AG04449 (cell line): Measurements from ENCODE around the gene PDCD10.

Experiments
- CTCF ChIA-PET: fragments of 350-600 bp; formaldehyde crosslinking; extraction: SDS; loops from one replicate; lab custom pipeline; 2021; ENCODE audit warnings: antibody characterized with exemption; lab: Yijun Ruan, JAX
- POLR2A ChIA-PET: fragments of 400-600, 350-600 bp; formaldehyde crosslinking; extraction: SDS; loops from one replicate; lab custom pipeline; 2020; ENCODE audit warnings: antibody characterized with exemption, inconsistent platforms; lab: Yijun Ruan, JAX
- DNase-seq: peaks from one replicate; pipeline ENCODE4 v3.0.0-alpha.2; 2010; ENCODE audit warnings: low read depth, low spot score
- H3K4me3 ChIP-seq: 2 replicates; pipeline ENCODE4 v1.5.1; 2011; ENCODE audit warnings: low read depth, mild to moderate bottlenecking, control low read depth, low read length
- CTCF ChIP-seq: IDR thresholded peaks from one replicate; pipeline ENCODE4 v1.5.1; 2011; ENCODE audit warnings: mild to moderate bottlenecking, moderate library complexity, low read length, control low read depth, inconsistent platforms; ENCODE audit not compliant: insufficient read depth; ENCODE audit errors: missing control alignments

The PDCD10 gene

DNA sequence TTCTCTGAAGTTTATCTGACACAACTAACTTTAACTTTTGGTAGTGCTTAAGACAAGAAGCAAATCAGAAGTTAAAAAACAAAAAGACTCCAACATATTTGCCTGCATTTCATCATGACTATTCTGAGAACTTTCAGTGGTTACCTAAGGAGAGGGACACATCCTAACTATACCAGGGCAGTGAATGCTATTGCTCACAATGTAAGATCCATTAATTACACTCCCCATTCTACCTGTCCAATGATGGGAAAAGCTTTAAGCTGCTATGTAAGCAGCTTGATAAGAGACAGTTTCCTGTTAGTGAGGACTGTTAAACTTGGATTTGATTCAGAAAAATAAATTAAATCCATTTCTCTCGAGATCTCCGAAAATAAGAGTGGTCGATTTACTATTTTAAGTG is 38.3 kb upstream of the PDCD10 start:
- CTCF ChIA-PET, result no interaction called here
- no peak for DNase-seq
- POLR2A ChIA-PET, result no interaction called here
- no peak for TF ChIP-seq CTCF
- H3K4me3 ChIP-seq, result no peak overlapping the region

DNA sequence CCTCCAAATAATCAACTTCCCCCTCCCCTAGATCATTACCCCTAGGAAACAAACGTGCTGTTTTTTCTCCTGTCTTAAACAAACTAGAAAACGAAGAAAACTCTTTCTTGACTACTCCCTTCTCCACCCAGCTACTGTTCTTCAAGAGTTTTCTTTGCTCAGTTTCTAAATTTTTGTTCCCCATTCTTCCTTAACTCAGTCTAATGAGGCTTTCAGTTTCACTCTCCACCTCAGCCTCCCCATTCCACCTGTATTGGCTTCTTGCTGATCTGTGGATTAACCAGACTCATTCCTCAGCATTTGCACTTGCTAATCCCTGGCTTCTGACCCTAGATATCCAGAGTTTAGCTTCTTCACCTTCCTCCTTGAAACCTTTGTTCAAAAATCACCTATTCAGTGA is 27.6 kb upstream of the PDCD10 start:
- H3K4me3 ChIP-seq, result no peak overlapping the region
- POLR2A ChIA-PET, result no interaction called here
- no peak for DNase-seq
- no peak for TF ChIP-seq CTCF
- CTCF ChIA-PET, result no interaction called here

DNA sequence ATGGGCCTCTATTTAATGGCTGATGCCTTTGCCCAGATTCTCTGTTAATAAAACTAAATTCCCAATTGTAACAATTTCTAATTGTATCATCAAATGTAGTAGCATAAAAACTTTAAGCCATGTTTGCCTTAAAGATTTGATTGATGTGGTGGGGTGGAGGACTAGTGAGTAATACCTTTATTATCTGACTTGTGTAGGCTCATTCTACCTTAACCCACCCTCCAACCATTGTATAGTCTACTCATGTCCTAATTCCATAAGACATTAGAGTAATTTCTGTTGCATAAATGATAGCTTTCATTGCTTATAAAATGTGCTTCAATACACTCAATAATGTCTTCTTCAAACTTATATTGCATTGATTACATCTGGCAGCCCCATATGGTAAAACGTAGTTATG is 26.6 kb upstream of the PDCD10 start:
- no peak for DNase-seq
- POLR2A ChIA-PET, result no interaction called here
- no peak overlapping the region for H3K4me3 ChIP-seq
- TF ChIP-seq CTCF, result no peak
- CTCF ChIA-PET, result no interaction called here

DNA sequence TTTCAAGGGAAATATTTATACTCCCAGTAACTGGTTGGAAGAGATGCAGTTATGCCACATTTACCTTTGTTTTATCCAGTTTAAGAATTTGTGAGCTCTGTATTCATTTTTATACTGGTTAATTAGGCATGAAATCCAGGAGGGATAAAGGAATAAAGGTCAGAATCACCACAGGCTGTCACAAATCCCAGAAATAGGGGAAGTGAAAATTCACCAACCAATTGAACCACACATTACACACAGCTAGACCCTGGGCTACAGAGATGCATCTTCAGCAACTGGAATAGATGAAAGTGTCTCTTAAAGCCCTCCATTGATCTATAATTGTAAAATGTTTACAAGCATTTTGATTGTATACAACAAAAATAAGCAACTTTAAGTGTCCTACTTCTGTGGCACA is 19.4 kb upstream of the PDCD10 start:
- ChIA-PET POLR2A (no interaction called here), CTCF (no interaction called here)

DNA sequence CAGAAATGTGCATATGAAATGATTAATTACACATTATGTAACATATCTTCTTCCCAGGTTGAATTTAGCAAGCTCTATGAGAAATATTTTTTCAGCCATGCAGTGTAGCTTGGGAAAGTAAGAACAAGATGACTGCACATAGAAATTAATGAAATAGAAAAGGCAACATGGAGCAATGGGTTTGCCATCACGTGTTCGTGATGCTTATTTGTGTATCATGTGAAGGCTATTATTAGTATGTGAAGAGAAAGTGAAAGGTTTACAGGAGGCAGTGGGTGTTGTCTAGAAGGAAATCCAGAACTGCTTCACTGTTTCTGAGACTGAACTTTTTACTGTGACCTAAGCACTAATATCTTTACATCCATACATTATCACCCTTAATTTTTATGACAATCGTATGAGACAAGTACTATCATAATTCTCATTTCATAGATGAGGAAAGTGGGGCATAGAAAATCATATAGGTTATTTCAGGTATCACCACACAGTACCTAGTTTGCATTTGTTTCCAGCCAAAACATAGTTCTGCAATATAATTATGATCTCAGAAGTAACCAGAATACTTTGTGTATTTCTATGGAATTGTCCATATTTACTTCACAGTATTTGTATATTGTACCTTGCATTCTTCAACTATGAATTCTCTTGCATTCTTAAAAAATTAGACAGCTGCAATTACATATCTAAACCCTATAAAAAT is 15.7 kb upstream of the PDCD10 start:
- DNase-seq, result no peak
- ChIA-PET CTCF (no interaction called here), POLR2A (no interaction called here)
- no peak for TF ChIP-seq CTCF
- H3K4me3 ChIP-seq, result no peak overlapping the region

More for the DNA sequence above, 19.4 kb upstream of the PDCD10 start:
- no peak for TF ChIP-seq CTCF
- DNase-seq, result no peak
- no peak overlapping the region for H3K4me3 ChIP-seq

DNA sequence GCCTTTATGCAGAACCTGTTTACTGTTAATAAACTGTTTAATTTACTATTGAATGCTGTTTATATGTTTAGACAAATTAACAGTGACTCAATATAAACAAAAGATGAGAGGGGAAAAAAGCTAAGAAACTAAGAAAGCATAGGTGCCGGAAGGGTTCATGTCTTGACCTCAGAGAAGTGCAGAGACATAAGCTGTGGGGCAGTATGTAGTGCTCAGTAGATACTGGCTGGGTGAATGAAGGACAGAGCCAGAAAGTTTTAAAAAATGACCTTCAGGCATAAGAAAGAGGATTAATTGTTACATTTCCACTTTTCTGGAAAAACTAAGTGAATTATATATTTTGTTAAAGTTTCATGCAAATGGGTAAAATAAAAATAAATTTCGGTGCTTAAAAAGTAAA is 15.0 kb upstream of the PDCD10 start:
- POLR2A ChIA-PET, result interaction anchor here (0.8 kb wide), 1 partner anchor 14 kb away, joined by 3 read pairs; the partner anchor contains the start of gene SERPINI1
- CTCF ChIA-PET, result no interaction called here
- no peak for DNase-seq
- no peak for TF ChIP-seq CTCF
- H3K4me3 ChIP-seq, result no peak overlapping the region
